Fibroblast of lung (primary cell): Measurements from ENCODE around the gene NR5A1.

Experiments
- CTCF ChIP-seq, 2 donors: IDR thresholded peaks in 1 of 2; conservative IDR thresholded peaks in 1 of 2; 1 replicate in 1 of 2; 2 replicates in 1 of 2; pipeline ENCODE4 v1.5.1; 2011 to 2012; ENCODE audit warnings: low read length in 2 of 2, control low read depth in 1 of 2, inconsistent platforms in 1 of 2, low read depth in 1 of 2, mild to moderate bottlenecking in 1 of 2
- EZH2 ChIP-seq: IDR thresholded peaks from 2 replicates; pipeline ENCODE4 v1.5.1; 2012; ENCODE audit warnings: low read length, control low read depth, mild to moderate bottlenecking; ENCODE audit errors: missing control alignments

GRCh38 chr9:124442826-124443225 lies 64.4 kb downstream of the NR5A1 start:
- TF ChIP-seq CTCF (conservative IDR thresholded peaks at IDR 0.05 in 1 of 2, IDR thresholded peaks at IDR 0.05 in 1 of 2; ENCODE audit: low read depth in 1 of 2, low read length in 2 of 2) (no peak), EZH2 (no peak)
